LoVo (cell line): ENCODE measurements around the gene NPLOC4.

Source experiments
- DNase-seq: peaks from one replicate; pipeline ENCODE4 v3.0.0-alpha.2; 2016; ENCODE audit warnings: low spot score

NPLOC4 gene

GRCh38 chr17:81545160-81545949 lies 91.6 kb downstream of the NPLOC4 start:
- DNase-seq = no peak

GRCh38 chr17:81544281-81544974 lies 92.5 kb downstream of the NPLOC4 start:
- no peak for DNase-seq

GRCh38 chr17:81543756-81544155 lies 93.2 kb downstream of the NPLOC4 start:
- no peak for DNase-seq

- no peak for DNase-seq
These were observed 93.6 kb downstream of the NPLOC4 start for GRCh38 chr17:81543339-81543675.

GRCh38 chr17:81542431-81543338 lies 94.2 kb downstream of the NPLOC4 start:
- no peak for DNase-seq

GRCh38 chr17:81541123-81541522 lies 95.8 kb downstream of the NPLOC4 start:
- no peak for DNase-seq

- no peak for DNase-seq
These were observed 96.3 kb downstream of the NPLOC4 start for GRCh38 chr17:81540676-81541027.

- DNase-seq = no peak
These were observed 96.8 kb downstream of the NPLOC4 start for GRCh38 chr17:81539961-81540675.

GRCh38 chr17:81539571-81539900 lies 97.4 kb downstream of the NPLOC4 start:
- no peak for DNase-seq

GRCh38 chr17:81538651-81539570 lies 98.0 kb downstream of the NPLOC4 start:
- no peak for DNase-seq

- DNase-seq = no peak
These were observed 98.9 kb downstream of the NPLOC4 start for GRCh38 chr17:81537856-81538555.

- DNase-seq = no peak
These were observed 99.5 kb downstream of the NPLOC4 start for GRCh38 chr17:81537343-81537855.

- no peak for DNase-seq
These were observed 100.3 kb downstream of the NPLOC4 start for GRCh38 chr17:81536299-81537290.

- no peak for DNase-seq
These were observed 101.2 kb downstream of the NPLOC4 start for GRCh38 chr17:81535480-81536298.

GRCh38 chr17:81535007-81535328 lies 101.9 kb downstream of the NPLOC4 start:
- DNase-seq = no peak

- no peak for DNase-seq
These were observed 102.5 kb downstream of the NPLOC4 start for GRCh38 chr17:81534157-81535006.
